ENCODE results near the gene PTPRD. TPM values are rescaled to one million over a fixed set of nuclear protein-coding genes. Genes with fewer than 3 reads are reported as not detected.

The PTPRD gene
- 0.52 TPM for total RNA-seq

DNA sequence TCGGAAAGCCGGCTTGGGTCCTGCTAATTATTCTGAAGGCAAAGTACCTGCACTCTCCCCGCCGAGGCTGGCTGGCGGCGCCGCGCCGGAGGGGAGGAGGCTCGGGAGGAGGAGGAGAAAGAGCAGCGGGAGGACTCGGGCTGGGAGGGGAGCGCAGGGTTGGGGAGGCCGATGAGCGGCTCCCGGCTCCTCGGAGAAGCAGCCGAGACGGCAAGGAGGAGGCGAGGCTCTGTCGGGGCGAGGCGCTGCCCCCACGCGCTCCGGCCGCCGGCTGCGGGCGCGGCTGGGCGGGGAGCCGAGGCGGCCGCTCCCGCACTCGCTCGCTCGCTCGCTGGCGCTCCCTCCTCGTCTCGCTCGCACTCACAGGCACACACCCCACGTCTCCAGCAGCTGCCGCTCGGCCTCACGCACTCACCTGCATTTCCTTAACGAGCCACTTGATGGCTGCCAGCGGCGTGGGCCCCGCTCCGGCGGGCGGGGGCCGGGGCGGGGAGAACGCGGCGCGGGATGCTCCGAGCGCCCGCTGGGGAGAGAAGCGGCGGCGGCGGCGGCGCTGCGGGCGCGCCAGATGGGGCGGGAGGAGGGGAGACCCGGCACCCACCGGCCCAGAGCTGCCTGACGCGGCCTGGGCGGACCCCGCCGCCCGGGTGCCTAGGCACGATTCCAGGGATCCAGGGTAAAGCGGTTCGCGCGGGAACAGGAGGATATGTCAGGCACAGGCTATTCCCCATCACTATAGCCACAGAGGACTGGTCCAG is at the start of gene PTPRD:
Gene PTPRD (minus strand): TSS at position 362 of the 758 bp plus-strand sequence.
- H3K9me3 ChIP-seq (ENCODE audit: low read depth, low read length): no peaks in the 10 kb centered on the region
- no peaks in the 10 kb centered on the region for H3K4me1 ChIP-seq (ENCODE audit: insufficient read depth, low read length)
- H3K4me3 ChIP-seq (ENCODE audit: low read length): no peak within 1 kb of the TSS
- peaks cover 33% of the 10 kb centered on the region for H3K27me3 ChIP-seq (ENCODE audit: insufficient read depth, low read length)

DNA sequence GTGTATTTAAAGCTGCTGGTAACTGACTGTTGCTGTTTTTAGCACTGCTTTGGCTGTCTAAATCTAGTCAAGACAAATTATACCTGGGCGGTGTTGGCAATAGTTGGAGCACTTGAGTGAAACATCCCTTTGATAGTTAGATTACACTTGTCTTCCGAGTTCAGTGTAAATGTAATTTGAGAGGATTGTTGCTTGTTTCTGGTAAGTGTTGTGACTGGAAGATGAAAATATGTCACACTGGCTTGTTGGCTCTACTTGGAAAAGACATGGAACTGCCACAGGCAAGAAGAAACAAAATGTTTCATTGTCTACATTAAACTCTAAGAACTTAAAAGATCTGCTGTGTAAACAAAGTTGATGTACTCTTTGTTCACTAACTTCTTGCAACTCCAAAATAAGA is 49.2 kb upstream of the PTPRD start:
- H3K27me3 ChIP-seq (ENCODE audit: insufficient read depth, low read length): no peaks in the 10 kb centered on the region
- H3K9me3 ChIP-seq (ENCODE audit: low read depth, low read length): peaks cover 8% of the 10 kb centered on the region
- no peak overlapping the region for H3K4me3 ChIP-seq (ENCODE audit: low read length)
- H3K4me1 ChIP-seq (ENCODE audit: insufficient read depth, low read length): no peaks in the 10 kb centered on the region

GRCh38 chr9:10661376-10661775 is 48.6 kb upstream of the PTPRD start:
- Histone ChIP-seq H3K27me3 (ENCODE audit: insufficient read depth, low read length) (no peaks in the 10 kb centered on the region), H3K9me3 (ENCODE audit: low read depth, low read length) (peaks cover 8% of the 10 kb centered on the region), H3K4me3 (ENCODE audit: low read length) (no peak overlapping the region), H3K4me1 (ENCODE audit: insufficient read depth, low read length) (no peaks in the 10 kb centered on the region)

GRCh38 chr9:10651012-10651411 is 38.2 kb upstream of the PTPRD start:
- H3K27me3 ChIP-seq (ENCODE audit: insufficient read depth, low read length): no peaks in the 10 kb centered on the region

GRCh38 chr9:10649076-10649475 is 36.3 kb upstream of the PTPRD start:
- Histone ChIP-seq H3K9me3 (ENCODE audit: low read depth, low read length) (no peaks in the 10 kb centered on the region), H3K4me1 (ENCODE audit: insufficient read depth, low read length) (no peaks in the 10 kb centered on the region), H3K27me3 (ENCODE audit: insufficient read depth, low read length) (no peaks in the 10 kb centered on the region), H3K4me3 (ENCODE audit: low read length) (no peak overlapping the region)

More at GRCh38 chr9:10651012-10651411, 38.2 kb upstream of the PTPRD start:
- no peaks in the 10 kb centered on the region for H3K4me1 ChIP-seq (ENCODE audit: insufficient read depth, low read length)
- no peak overlapping the region for H3K4me3 ChIP-seq (ENCODE audit: low read length)
- no peaks in the 10 kb centered on the region for H3K9me3 ChIP-seq (ENCODE audit: low read depth, low read length)

- no peak overlapping the region for H3K4me3 ChIP-seq (ENCODE audit: low read length)
- H3K4me1 ChIP-seq (ENCODE audit: insufficient read depth, low read length): no peaks in the 10 kb centered on the region
- H3K27me3 ChIP-seq (ENCODE audit: insufficient read depth, low read length): no peaks in the 10 kb centered on the region
- no peaks in the 10 kb centered on the region for H3K9me3 ChIP-seq (ENCODE audit: low read depth, low read length)
Observed at GRCh38 chr9:10633785-10634184, 21.0 kb upstream of the PTPRD start.

GRCh38 chr9:10614196-10614800 is 1.5 kb upstream of the PTPRD start:
- no peaks in the 10 kb centered on the region for H3K9me3 ChIP-seq (ENCODE audit: low read depth, low read length)
- no peak overlapping the region for H3K4me3 ChIP-seq (ENCODE audit: low read length)
- H3K27me3 ChIP-seq (ENCODE audit: insufficient read depth, low read length): peaks cover 33% of the 10 kb centered on the region
- H3K4me1 ChIP-seq (ENCODE audit: insufficient read depth, low read length): no peaks in the 10 kb centered on the region

- H3K4me1 ChIP-seq (ENCODE audit: insufficient read depth, low read length): no peaks in the 10 kb centered on the region
- peaks cover 33% of the 10 kb centered on the region for H3K27me3 ChIP-seq (ENCODE audit: insufficient read depth, low read length)
- no peak overlapping the region for H3K4me3 ChIP-seq (ENCODE audit: low read length)
- no peaks in the 10 kb centered on the region for H3K9me3 ChIP-seq (ENCODE audit: low read depth, low read length)
Observed at GRCh38 chr9:10613419-10613818, 617 bp upstream of the PTPRD start.

DNA sequence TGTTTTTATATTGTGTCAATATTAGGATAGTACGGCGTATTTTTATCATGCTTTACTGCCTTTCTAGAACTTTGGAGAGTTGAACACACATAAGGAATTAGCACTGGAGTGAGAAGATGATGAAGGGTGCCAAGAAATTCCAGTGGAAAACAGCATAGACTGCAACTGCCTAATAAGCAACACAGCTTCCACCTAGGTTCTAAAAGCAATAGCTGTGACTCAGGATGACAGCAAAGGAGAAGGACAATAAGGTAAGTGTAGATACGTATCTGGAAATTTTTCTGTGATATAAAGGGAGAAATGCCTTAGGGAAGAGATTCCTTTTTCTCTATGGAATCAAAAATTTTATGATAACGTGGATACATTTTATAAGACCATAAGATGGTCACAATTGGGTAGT is 7.4 kb downstream of the PTPRD start:
- no peak overlapping the region for H3K4me3 ChIP-seq (ENCODE audit: low read length)
- H3K27me3 ChIP-seq (ENCODE audit: insufficient read depth, low read length): no peaks in the 10 kb centered on the region
- H3K4me1 ChIP-seq (ENCODE audit: insufficient read depth, low read length): no peaks in the 10 kb centered on the region
- H3K9me3 ChIP-seq (ENCODE audit: low read depth, low read length): no peaks in the 10 kb centered on the region

- Histone ChIP-seq H3K9me3 (ENCODE audit: low read depth, low read length) (no peaks in the 10 kb centered on the region), H3K4me1 (ENCODE audit: insufficient read depth, low read length) (no peaks in the 10 kb centered on the region), H3K4me3 (ENCODE audit: low read length) (no peak overlapping the region), H3K27me3 (ENCODE audit: insufficient read depth, low read length) (no peaks in the 10 kb centered on the region)
Observed at GRCh38 chr9:10604927-10605326, 7.9 kb downstream of the PTPRD start.

DNA sequence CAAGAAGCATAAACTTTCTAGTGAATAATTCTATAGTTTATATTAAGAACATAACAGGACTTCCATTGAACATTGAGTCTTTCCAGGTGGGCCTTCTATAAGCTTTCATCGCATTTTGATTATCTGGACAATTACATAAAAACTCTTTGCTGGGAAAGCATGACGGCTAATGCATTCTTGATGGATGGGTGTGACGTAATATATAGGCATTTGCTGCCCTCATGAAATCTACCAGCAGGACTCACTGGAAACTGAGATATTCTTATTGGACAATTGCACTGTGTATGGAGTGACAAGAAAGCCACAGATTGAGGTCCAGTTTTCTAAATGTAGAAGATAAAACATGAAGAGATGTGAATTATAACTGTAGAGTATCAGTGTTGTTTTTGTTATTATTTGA is 15.0 kb downstream of the PTPRD start:
- Histone ChIP-seq H3K9me3 (ENCODE audit: low read depth, low read length) (no peaks in the 10 kb centered on the region), H3K4me3 (ENCODE audit: low read length) (no peak overlapping the region), H3K4me1 (ENCODE audit: insufficient read depth, low read length) (no peaks in the 10 kb centered on the region), H3K27me3 (ENCODE audit: insufficient read depth, low read length) (no peaks in the 10 kb centered on the region)

GRCh38 chr9:10594482-10594881 is 18.3 kb downstream of the PTPRD start:
- peaks cover 1% of the 10 kb centered on the region for H3K9me3 ChIP-seq (ENCODE audit: low read depth, low read length)
- H3K27me3 ChIP-seq (ENCODE audit: insufficient read depth, low read length): no peaks in the 10 kb centered on the region
- H3K4me3 ChIP-seq (ENCODE audit: low read length): no peak overlapping the region
- no peaks in the 10 kb centered on the region for H3K4me1 ChIP-seq (ENCODE audit: insufficient read depth, low read length)

- H3K9me3 ChIP-seq (ENCODE audit: low read depth, low read length): peaks cover 4% of the 10 kb centered on the region
- H3K27me3 ChIP-seq (ENCODE audit: insufficient read depth, low read length): no peaks in the 10 kb centered on the region
- H3K4me1 ChIP-seq (ENCODE audit: insufficient read depth, low read length): no peaks in the 10 kb centered on the region
- H3K4me3 ChIP-seq (ENCODE audit: low read length): no peak overlapping the region
Observed at GRCh38 chr9:10586407-10586806, 26.4 kb downstream of the PTPRD start.

GRCh38 chr9:10571699-10572098 is 41.1 kb downstream of the PTPRD start:
- Histone ChIP-seq H3K27me3 (ENCODE audit: insufficient read depth, low read length) (no peaks in the 10 kb centered on the region), H3K4me3 (ENCODE audit: low read length) (no peak overlapping the region), H3K9me3 (ENCODE audit: low read depth, low read length) (no peaks in the 10 kb centered on the region), H3K4me1 (ENCODE audit: insufficient read depth, low read length) (no peaks in the 10 kb centered on the region)

DNA sequence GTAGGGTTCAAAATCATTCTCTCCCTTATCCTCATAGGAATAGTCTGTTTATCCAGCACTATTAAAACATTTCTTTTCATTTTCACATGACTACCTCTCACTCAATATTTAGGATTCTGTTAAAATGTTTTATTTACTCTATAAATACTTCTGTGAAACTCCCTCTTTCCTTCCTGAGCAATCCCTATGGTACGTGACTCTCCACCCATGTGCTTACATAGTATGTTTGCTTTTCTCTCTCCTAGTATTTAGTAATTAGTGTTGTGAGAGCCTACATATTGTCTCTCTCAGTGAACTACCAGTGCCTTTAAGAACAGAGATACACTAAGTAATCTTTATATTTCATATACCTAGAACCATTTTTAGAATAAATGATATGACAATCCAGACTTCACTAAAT is 46.0 kb downstream of the PTPRD start:
- no peaks in the 10 kb centered on the region for H3K27me3 ChIP-seq (ENCODE audit: insufficient read depth, low read length)
- H3K4me3 ChIP-seq (ENCODE audit: low read length): no peak overlapping the region
- no peaks in the 10 kb centered on the region for H3K4me1 ChIP-seq (ENCODE audit: insufficient read depth, low read length)
- H3K9me3 ChIP-seq (ENCODE audit: low read depth, low read length): no peaks in the 10 kb centered on the region
